Measurements from ENCODE around the gene TPX2. TPM values are rescaled to one million over a fixed set of nuclear protein-coding genes. Genes with fewer than 3 reads are reported as not detected.

The TPX2 gene
- polyA plus RNA-seq, 2 of the 4 experiments (the other 2 are of a cell fraction): 92.9 TPM

DNA sequence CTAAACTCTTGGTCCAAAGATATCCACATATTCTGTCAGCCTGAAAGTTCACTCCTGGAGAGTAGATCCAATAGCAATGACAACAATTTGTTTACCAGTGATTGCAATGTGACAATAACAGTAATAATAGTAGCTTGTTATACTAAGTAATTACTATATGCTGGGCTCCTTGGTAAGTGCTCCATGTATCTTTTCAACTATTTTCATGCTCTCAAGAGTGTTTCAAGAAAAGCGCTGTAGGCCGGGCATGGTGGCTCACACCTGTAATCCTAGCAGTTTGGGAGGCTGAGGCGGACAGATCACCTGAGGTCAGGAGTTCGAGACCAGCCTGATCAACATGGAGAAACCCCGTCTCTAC, 31.9 kb upstream of the TPX2 start:
- no peak overlapping the region for H3K4me3 ChIP-seq
- FAIRE-seq (no peak), DNase-seq (ENCODE audit: low read depth in 1 of 2, low spot score in 1 of 2) (no peak), ATAC-seq (no peak)
- 94% methylated on average over 5 of the region's 5 CpGs for WGBS (ENCODE audit: missing lambda C conversion rate)
- peaks cover 95% of the 10 kb centered on the region for H3K4me1 ChIP-seq
- H3K4me2 ChIP-seq: peak overlapping the region; percentile 69
- no peaks in the 10 kb centered on the region for H3K9me3 ChIP-seq
- ChIA-PET POLR2A (interaction anchor here (1.1 to 3.4 kb wide), 5 partner anchors 10 to 45 kb away, joined by 4 to 30 read pairs (median 11); partner anchors contain the start of gene BCL2L1), CTCF (interaction anchor here (1.2 to 12.5 kb wide), 6 partner anchors 9 to 95 kb away, joined by 3 to 167 read pairs (median 8); partner anchors contain the start of gene BCL2L1)
- TF ChIP-seq, protein P1, sequence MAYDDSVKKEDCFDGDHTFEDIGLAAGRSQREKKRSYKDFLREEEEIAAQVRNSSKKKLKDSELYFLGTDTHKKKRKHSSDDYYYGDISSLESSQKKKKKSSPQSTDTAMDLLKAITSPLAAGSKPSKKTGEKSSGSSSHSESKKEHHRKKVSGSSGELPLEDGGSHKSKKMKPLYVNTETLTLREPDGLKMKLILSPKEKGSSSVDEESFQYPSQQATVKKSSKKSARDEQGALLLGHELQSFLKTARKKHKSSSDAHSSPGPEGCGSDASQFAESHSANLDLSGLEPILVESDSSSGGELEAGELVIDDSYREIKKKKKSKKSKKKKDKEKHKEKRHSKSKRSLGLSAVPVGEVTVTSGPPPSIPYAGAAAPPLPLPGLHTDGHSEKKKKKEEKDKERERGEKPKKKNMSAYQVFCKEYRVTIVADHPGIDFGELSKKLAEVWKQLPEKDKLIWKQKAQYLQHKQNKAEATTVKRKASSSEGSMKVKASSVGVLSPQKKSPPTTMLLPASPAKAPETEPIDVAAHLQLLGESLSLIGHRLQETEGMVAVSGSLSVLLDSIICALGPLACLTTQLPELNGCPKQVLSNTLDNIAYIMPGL (CRISPR knock-in tag; IDR thresholded peaks at IDR 0.05; ENCODE audit: borderline replicate concordance): no peak
- TF ChIP-seq KDM5A (IDR thresholded peaks at IDR 0.05): no peak
- TF ChIP-seq CHD4 (IDR thresholded peaks at IDR 0.05; ENCODE audit: borderline replicate concordance): no peak
- TF ChIP-seq KDM1A (IDR thresholded peaks at IDR 0.05; ENCODE audit: low read depth): no peak
- no peak for TF ChIP-seq ZC3H11A (IDR thresholded peaks at IDR 0.05)
- TF ChIP-seq, protein P2, sequence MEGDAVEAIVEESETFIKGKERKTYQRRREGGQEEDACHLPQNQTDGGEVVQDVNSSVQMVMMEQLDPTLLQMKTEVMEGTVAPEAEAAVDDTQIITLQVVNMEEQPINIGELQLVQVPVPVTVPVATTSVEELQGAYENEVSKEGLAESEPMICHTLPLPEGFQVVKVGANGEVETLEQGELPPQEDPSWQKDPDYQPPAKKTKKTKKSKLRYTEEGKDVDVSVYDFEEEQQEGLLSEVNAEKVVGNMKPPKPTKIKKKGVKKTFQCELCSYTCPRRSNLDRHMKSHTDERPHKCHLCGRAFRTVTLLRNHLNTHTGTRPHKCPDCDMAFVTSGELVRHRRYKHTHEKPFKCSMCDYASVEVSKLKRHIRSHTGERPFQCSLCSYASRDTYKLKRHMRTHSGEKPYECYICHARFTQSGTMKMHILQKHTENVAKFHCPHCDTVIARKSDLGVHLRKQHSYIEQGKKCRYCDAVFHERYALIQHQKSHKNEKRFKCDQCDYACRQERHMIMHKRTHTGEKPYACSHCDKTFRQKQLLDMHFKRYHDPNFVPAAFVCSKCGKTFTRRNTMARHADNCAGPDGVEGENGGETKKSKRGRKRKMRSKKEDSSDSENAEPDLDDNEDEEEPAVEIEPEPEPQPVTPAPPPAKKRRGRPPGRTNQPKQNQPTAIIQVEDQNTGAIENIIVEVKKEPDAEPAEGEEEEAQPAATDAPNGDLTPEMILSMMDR (IDR thresholded peaks at IDR 0.05): no peak
- TF ChIP-seq SMC3 (IDR thresholded peaks at IDR 0.05): no peak
- TF ChIP-seq NFE2L2 (conservative IDR thresholded peaks at IDR 0.05; ENCODE audit: low read length): no peak
- TF ChIP-seq HOXB5 (CRISPR knock-in tag; IDR thresholded peaks at IDR 0.05): no peak
- TF ChIP-seq RNF2 (IDR thresholded peaks at IDR 0.05; ENCODE audit: borderline replicate concordance, low read depth): no peak
- TF ChIP-seq, protein P3, sequence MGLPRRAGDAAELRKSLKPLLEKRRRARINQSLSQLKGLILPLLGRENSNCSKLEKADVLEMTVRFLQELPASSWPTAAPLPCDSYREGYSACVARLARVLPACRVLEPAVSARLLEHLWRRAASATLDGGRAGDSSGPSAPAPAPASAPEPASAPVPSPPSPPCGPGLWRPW (IDR thresholded peaks at IDR 0.05): no peak
- TF ChIP-seq, protein P4, sequence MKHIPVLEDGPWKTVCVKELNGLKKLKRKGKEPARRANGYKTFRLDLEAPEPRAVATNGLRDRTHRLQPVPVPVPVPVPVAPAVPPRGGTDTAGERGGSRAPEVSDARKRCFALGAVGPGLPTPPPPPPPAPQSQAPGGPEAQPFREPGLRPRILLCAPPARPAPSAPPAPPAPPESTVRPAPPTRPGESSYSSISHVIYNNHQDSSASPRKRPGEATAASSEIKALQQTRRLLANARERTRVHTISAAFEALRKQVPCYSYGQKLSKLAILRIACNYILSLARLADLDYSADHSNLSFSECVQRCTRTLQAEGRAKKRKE (CRISPR knock-in tag; IDR thresholded peaks at IDR 0.05; ENCODE audit: low read depth): no peak
- no peak for TF ChIP-seq RARB (CRISPR knock-in tag; IDR thresholded peaks at IDR 0.05)
- peak overlapping the region; percentile 89 to 95 for H3K27ac ChIP-seq

DNA sequence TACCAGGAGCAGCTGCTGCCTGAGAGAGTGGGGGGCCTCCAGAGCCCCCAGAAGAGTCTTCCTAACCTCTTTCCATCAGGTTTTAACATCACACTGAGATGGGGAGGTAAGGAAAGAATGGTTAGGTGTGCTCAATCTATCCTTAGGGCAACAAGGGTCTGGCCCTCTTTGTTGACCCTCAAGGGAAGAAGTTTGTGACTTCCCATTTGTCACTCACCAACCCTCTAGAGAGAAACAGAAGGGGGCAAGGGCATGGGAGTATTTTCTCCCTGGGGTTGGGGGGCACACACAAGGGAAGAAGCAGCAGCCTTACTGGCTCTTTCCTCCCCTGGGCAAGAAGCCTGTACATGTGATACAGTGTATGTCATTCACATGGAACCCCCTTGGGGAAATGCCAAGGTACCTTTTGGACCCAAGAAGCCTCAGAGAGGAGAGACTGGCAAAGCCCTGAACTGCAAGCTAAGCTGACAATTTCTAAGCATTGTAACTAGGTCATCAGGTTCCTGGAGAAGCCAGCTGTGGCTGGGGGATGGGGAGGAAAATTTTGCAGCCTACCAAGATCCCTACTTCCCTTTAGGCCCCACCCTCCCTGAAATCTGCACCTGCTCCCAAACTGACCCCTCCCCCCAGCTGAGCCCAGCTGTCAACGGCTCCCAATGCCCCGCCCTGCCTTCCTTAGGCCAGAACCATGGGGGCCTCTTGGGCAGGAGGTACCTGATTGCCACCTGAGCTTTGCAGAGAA, 30.9 kb upstream of the TPX2 start:
- ATAC-seq (peak in 1 of 2 experiments; percentile 3; a peak in 1 of 6 replicates), DNase-seq (ENCODE audit: low read depth in 1 of 2, low spot score in 1 of 2) (peak in 1 of 2 experiments; percentile 62), FAIRE-seq (no peak)
- TF ChIP-seq HOXA7 (CRISPR knock-in tag; IDR thresholded peaks at IDR 0.05) (no peak), FOXS1 (CRISPR knock-in tag; IDR thresholded peaks at IDR 0.05) (no peak), ZNF302 (CRISPR knock-in tag; IDR thresholded peaks at IDR 0.05) (no peak)
- 33% methylated on average over 2 of the region's 2 CpGs for WGBS (ENCODE audit: missing lambda C conversion rate)
- no peak overlapping the region for H3K4me3 ChIP-seq
- peaks cover 94% of the 10 kb centered on the region for H3K4me1 ChIP-seq
- ChIA-PET POLR2A (interaction anchor here (1.1 to 2.2 kb wide), 4 partner anchors 12 to 46 kb away, joined by 4 to 11 read pairs (median 6); partner anchors contain the start of gene BCL2L1), CTCF (interaction anchor here (1.3 to 12.5 kb wide), 4 partner anchors 14 to 75 kb away, joined by 5 to 167 read pairs (median 10); partner anchors contain the start of gene BCL2L1)
- H3K9me3 ChIP-seq: no peaks in the 10 kb centered on the region
- peak overlapping the region; percentile 42 for H3K4me2 ChIP-seq
- H3K27ac ChIP-seq: peak overlapping the region; percentile 89 to 95
